ENCODE data around the gene AQP6.

Gene AQP6

GRCh38 chr12:49961111-49961922 is 11.4 kb upstream of the AQP6 start, which contains the start of gene AQP5:
Gene AQP5, plus strand, starts transcription at chr12:49961872. Its CDS starts 146 bp downstream, at chr12:49962018.
- no peak within 1 kb of the TSS for H3K4me3 ChIP-seq (ENCODE audit: low read depth, low read length)
- no peak for TF ChIP-seq MAX (IDR thresholded peaks at IDR 0.05; ENCODE audit: low read depth, low read length)
- no peak for TF ChIP-seq POLR2A (IDR thresholded peaks at IDR 0.05; ENCODE audit: extremely low read depth, insufficient read length)
- TF ChIP-seq MYC (IDR thresholded peaks at IDR 0.05; ENCODE audit: low read depth, low read length): no peak
- TF ChIP-seq, protein P1, sequence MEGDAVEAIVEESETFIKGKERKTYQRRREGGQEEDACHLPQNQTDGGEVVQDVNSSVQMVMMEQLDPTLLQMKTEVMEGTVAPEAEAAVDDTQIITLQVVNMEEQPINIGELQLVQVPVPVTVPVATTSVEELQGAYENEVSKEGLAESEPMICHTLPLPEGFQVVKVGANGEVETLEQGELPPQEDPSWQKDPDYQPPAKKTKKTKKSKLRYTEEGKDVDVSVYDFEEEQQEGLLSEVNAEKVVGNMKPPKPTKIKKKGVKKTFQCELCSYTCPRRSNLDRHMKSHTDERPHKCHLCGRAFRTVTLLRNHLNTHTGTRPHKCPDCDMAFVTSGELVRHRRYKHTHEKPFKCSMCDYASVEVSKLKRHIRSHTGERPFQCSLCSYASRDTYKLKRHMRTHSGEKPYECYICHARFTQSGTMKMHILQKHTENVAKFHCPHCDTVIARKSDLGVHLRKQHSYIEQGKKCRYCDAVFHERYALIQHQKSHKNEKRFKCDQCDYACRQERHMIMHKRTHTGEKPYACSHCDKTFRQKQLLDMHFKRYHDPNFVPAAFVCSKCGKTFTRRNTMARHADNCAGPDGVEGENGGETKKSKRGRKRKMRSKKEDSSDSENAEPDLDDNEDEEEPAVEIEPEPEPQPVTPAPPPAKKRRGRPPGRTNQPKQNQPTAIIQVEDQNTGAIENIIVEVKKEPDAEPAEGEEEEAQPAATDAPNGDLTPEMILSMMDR (IDR thresholded peaks at IDR 0.05; ENCODE audit: low read depth, low read length): no peak
- no peak for DNase-seq (ENCODE audit: low read depth)

GRCh38 chr12:49961993-49962764 is 10.6 kb upstream of the AQP6 start:
- TF ChIP-seq MAX (IDR thresholded peaks at IDR 0.05; ENCODE audit: low read depth, low read length) (no peak), MYC (IDR thresholded peaks at IDR 0.05; ENCODE audit: low read depth, low read length) (no peak), POLR2A (IDR thresholded peaks at IDR 0.05; ENCODE audit: extremely low read depth, insufficient read length) (no peak)
- TF ChIP-seq, protein P1 (IDR thresholded peaks at IDR 0.05; ENCODE audit: low read depth, low read length): no peak
- DNase-seq (ENCODE audit: low read depth): no peak
- H3K4me3 ChIP-seq (ENCODE audit: low read depth, low read length): no peak overlapping the region

GRCh38 chr12:49962861-49963765 is 9.6 kb upstream of the AQP6 start:
- TF ChIP-seq, protein P1 (IDR thresholded peaks at IDR 0.05; ENCODE audit: low read depth, low read length): no peak
- no peak for TF ChIP-seq MAX (IDR thresholded peaks at IDR 0.05; ENCODE audit: low read depth, low read length)
- TF ChIP-seq POLR2A (IDR thresholded peaks at IDR 0.05; ENCODE audit: extremely low read depth, insufficient read length): no peak
- DNase-seq (ENCODE audit: low read depth): no peak
- H3K4me3 ChIP-seq (ENCODE audit: low read depth, low read length): no peak overlapping the region

- no peak overlapping the region for H3K4me3 ChIP-seq (ENCODE audit: low read depth, low read length)
- no peak for DNase-seq (ENCODE audit: low read depth)
- no peak for TF ChIP-seq POLR2A (IDR thresholded peaks at IDR 0.05; ENCODE audit: extremely low read depth, insufficient read length)
- TF ChIP-seq, protein P1 (IDR thresholded peaks at IDR 0.05; ENCODE audit: low read depth, low read length): no peak
- no peak for TF ChIP-seq MYC (IDR thresholded peaks at IDR 0.05; ENCODE audit: low read depth, low read length)
- no peak for TF ChIP-seq MAX (IDR thresholded peaks at IDR 0.05; ENCODE audit: low read depth, low read length)
Observed at GRCh38 chr12:49963976-49964815, 8.6 kb upstream of the AQP6 start.

Measured in NB4 (cell line).